HEK293T (cell line): ENCODE data around the gene PRKCA.

ENCODE experiments used
- FOXA1 ChIP-seq: fragments of 450-650 bp; IDR thresholded peaks from 2 replicates; pipeline ENCODE4 v1.6.1; 2016; ENCODE audit warnings: mild to moderate bottlenecking
- FOXK2 ChIP-seq: fragments of 450-650 bp; IDR thresholded peaks from 2 replicates; pipeline ENCODE4 v1.6.1; 2016; ENCODE audit warnings: mild to moderate bottlenecking
- FOXM1 ChIP-seq: fragments of 450-650 bp; IDR thresholded peaks from 2 replicates; pipeline ENCODE4 v1.6.1; 2017; ENCODE audit warnings: mild to moderate bottlenecking, borderline replicate concordance
- NFRKB ChIP-seq: fragments of 450-650 bp; IDR thresholded peaks from 2 replicates; pipeline ENCODE4 v1.6.1; 2016; ENCODE audit warnings: mild to moderate bottlenecking, moderate library complexity

GRCh38 chr17:66730461-66730923 lies 428.1 kb downstream of the PRKCA start:
- TF ChIP-seq FOXA1: no peak
- TF ChIP-seq NFRKB: no peak
- no peak for TF ChIP-seq FOXK2
- no peak for TF ChIP-seq FOXM1
